HG03064 (cell line): ENCODE measurements around the gene TAF4.

Source experiments
- ATAC-seq: cut with Tn5 transposase; IDR thresholded peaks from one replicate; pipeline ENCODE4 v1.9.1; 2021; ENCODE audit warnings: low read depth; ENCODE audit not compliant: unreplicated experiment

The TAF4 gene

GRCh38 chr20:62022575-62023139 is 43.0 kb downstream of the TAF4 start:
- ATAC-seq = no peak

GRCh38 chr20:62021793-62022385 is 43.8 kb downstream of the TAF4 start:
- no peak for ATAC-seq

DNA sequence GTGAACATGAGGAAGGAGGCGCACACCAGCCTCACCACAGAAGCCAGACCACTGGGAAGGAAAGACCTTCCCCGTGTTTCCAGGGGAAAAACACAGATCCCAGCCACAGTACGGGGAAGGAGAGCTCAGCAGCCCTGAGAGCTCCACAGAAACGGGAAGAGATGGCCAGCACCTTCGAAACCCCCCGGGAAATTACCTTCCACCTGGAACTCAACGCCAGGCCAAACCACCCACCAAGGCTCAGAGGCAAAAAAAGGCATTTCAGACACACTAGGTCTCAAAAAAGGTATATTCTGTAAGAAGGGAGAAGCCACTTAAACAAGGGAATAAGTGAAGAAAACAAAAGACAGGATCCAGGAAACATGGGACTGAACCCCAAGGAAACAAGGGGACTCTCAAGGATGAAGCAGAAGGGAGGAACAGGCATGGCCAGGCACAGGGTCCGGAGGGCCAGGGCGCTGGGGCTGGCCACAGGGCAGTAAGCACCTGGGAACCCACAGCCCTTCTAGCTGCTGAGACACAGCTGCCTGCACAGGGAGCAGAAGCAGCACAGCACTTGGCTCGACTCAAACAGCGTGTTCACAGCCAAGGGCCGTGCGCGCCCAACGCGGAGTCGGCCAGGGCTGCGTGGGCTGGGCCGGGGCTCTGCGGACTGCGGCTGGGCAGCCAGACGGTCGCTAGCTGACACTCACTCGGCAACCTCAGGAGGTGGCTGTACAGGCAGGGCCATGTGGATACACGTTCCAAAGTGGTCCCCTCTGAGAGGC is 44.6 kb downstream of the TAF4 start:
- no peak for ATAC-seq

- no peak for ATAC-seq
These were observed 45.7 kb downstream of the TAF4 start for GRCh38 chr20:62019881-62020492.

DNA sequence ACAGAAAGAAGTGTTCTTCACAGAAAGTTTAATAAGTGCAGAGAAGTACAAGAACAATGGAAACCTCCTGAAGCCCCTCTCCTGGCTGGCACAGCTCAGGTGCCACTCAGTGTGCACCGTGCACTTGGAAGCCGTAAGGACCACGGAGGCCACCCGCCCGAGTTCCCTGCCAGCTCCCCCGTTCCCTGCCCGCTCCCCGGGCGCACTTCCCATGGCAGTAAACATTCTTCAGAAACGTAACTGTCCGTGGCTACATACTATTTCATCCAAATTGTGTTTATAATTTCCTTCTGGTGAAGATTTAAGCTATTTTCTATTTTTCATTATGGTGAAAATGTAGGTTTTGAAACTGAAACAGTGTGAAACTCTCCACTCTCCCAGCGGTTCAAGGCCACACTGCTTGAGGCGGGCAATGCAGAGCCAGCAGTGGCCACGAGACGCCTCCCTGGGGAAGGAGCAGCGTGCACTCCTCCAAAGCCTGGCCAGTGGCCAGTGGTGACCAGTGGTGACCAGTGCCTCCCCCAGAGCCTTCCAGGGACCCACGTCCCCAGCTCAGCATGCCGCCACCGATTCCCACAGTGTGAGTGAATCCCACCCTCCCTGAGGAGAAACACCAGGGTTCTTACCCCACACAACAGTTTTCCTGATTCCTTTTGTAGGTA is 46.4 kb downstream of the TAF4 start:
- no peak for ATAC-seq

DNA sequence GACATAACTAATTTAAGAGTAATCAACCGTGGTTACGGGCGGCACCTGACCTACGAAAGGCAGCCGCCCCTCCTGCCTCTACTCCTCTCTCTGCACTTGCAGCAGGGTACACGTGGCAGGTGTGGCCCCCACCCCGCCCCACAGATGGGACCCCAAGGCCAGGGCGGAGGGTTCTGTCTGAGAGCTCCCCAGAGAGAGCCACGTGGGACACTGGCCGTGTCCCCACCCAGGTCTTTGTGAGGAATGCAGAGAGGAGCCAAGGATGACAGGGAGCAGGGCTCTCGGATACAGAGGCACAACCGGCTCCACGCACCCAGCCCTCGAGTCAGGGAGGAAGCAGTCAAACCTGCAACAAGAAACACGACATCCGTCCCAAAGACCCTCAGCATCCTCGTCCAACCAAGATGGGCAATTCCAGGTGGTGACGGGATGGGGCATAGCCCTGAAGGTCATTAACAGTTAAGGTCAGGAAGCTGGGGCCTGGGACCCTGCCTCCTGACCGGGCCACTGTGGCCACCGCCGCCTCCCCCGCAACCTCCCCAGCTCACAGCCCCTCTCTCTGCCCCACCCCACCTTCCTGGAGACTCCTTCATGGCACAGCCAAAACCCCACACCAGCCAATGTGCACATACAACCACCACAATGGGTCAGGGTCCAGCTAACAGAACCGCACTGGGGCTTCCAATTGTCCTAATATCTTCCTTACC is 47.1 kb downstream of the TAF4 start:
- ATAC-seq = no peak

- no peak for ATAC-seq
These were observed 50.0 kb downstream of the TAF4 start for GRCh38 chr20:62015540-62016288.

- no peak for ATAC-seq
These were observed 50.7 kb downstream of the TAF4 start for GRCh38 chr20:62014889-62015537.

- no peak for ATAC-seq
These were observed 51.2 kb downstream of the TAF4 start for GRCh38 chr20:62014488-62014775.

DNA sequence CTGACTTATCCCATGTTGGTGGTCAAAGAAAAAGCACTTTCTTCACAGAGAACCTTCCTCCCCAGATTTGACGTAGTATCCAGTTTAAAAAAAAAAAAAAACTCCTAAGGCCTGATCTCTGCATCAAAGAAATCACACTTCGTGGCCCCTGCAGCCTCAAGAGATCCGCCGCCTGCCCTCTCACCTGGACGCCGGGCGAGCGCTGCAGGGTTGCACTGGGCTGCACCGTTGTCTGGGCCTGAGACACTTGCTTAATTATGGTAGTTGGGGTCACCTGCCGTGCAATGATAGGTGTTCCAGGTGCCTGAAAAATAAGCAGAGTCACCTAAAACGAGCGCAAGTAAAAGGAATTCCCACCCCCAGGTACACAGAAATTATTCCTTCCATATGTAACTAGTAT is 53.0 kb downstream of the TAF4 start:
- no peak for ATAC-seq

GRCh38 chr20:62011938-62012534 is 53.6 kb downstream of the TAF4 start:
- no peak for ATAC-seq

GRCh38 chr20:62011403-62011790 is 54.3 kb downstream of the TAF4 start:
- ATAC-seq = no peak

- ATAC-seq = no peak
These were observed 54.9 kb downstream of the TAF4 start for GRCh38 chr20:62010551-62011402.

DNA sequence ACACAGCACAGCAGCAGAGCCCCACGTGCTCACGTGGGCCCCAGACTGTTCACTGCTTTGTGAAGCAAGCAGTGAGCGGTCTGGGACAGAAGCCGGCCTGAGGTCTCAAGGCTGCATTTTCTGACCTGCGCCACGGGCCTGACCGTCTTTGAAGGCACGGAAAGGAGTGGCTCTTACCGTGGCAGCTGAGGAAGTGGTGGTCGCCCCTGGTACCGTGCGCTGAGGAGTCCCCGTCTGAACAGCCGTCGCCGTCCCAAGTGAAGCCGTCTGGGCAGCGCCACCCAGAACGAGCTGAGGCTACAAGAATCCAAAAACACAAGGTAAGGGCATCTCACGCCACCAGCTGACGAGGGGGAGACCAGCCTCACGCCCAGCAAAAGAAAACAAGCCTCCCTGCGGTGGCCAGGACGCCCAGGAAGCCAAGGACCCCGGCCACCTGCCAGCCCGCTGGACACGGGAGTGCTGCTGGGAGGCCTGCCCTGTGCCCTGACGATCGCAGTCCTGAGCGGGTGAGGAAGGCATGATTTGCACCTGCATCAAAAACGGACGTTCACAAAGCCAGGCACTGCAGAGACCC is 55.7 kb downstream of the TAF4 start:
- ATAC-seq = no peak

GRCh38 chr20:62009322-62009721 is 56.4 kb downstream of the TAF4 start:
- no peak for ATAC-seq

GRCh38 chr20:62008643-62009183 is 57.0 kb downstream of the TAF4 start:
- ATAC-seq = no peak

DNA sequence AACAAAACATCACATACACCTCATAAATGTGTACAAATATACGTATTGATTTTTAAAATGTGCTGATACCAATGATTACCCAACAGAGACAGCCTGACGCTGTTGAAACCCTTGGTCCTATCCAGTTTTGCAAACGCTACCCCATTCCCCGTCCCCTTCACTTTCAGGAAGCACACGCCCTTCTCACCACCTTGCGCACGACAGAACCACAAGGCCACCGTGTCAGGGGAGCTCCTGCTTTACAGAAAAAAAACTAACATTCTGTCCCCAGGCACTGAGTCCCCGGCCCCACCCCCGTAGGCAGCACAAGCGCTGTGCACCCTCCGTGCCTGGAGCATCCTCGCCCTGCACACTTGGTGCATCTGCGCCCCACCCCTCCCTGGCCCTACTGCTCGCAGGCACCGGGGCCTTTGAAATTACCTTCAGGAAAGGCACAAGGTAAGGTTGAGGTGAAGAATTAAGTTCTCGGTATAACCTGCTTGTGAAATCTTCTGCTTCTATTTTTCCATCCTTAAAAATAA is 58.5 kb downstream of the TAF4 start:
- ATAC-seq = no peak
